GM18907 (cell line): ENCODE data around the gene HSPA1B.
"Not testable (repeated sequence)": the region's sequence is repeated elsewhere in the genome, so short reads cannot be mapped to it uniquely, and the experiment has no call there.

Source experiments
- ATAC-seq: cut with Tn5 transposase; IDR thresholded peaks from one replicate; pipeline ENCODE4 v1.9.1; 2021; ENCODE audit warnings: mild to moderate bottlenecking, moderate library complexity; ENCODE audit not compliant: unreplicated experiment

The HSPA1B gene

DNA sequence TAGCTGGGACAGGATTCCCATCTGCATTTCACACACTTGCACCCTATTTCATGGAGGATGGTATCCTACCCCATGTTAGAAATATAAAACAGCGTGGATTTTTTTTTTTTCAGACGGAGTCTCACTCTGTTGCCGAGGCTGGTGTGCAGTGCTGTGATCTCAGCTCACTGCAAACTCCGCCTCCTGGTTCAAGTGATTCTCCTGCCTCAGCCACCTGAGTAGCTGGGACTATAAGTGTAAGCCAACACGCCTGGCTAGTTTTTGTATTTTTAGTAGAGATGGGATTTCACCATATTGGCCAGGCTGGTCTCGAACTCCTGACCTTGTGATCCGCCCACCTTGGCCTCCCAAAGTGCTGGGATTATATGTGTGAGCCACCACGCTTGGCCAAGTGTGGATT, 30.2 kb downstream of the HSPA1B start:
- not testable (repeated sequence) for ATAC-seq

DNA sequence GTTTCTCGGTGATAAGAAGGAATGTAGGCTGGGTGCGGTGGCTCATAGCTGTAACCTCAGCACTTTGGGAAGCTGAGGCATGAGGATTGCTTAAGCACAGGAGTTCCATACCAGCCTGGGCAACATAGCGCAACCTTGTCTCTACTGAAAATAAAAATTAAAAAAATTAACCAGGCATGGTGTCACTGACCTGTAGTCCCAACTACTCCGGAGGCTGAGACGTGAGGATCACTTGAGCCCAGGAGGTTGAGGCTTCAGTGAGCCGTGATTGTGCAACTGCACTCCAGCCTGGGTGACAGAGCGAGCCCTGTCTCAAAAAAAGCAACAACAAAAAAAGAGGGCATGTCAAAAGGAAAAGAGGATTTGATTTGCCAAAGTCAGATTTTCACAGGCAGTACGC, 31.2 kb downstream of the HSPA1B start:
- no peak for ATAC-seq

DNA sequence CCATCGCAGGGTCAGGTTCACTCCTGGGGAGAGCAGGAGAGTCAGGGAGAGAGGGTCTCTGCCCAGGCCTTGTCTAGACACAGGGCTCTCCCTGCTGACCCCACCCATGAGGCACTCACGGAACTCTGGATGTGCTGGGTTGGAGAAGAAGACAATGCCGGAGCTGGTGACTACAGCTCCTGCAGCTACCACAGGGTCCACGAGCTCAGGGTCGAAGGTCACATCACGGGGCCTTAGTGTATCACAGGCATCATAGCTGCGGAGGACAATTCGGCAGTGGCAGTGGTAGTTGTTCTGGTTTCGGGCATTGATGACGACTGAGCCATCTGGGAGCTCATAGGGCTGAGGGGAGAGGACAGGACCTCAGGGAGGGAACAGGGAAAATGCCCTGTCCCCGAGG, 32.4 kb downstream of the HSPA1B start:
- ATAC-seq, result no peak

DNA sequence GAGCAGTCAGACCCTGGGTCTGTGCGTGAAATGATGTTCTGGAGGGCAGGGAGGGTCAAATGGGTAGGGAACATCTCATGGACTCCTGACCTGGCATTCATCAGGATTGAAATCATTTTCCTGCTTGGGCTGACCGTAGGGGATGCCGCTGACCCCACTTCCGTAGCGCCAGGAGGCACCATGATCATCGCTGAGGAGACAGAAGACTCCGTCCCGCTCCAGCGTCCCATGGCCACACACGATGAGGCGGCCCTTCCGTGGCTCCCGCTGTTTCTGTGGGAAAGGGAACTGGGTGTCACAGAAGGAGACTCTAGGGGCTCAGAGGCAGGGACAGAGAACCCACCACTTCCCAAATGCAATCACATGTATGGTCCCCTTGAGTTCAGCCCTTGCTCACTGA, 32.8 kb downstream of the HSPA1B start:
- no peak for ATAC-seq

DNA sequence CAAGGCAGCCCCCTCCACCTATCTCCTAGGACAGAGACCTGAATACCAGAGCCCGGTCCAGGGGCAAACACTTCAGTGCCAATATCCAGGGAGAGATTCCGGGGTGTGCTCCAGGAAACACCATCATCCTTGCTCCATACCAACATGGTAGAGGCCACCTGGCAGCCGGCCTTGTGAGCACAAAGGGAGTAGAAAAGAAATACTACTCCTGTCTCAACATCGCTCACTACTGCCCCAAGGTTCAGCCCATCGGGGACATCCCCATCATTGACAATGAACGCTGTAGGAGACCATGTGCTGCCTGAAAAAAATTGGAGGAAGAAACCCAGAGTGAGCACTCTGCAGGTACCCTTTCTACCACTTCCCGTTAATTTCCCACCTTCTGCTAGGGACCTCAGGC, 33.6 kb downstream of the HSPA1B start:
- no peak for ATAC-seq

DNA sequence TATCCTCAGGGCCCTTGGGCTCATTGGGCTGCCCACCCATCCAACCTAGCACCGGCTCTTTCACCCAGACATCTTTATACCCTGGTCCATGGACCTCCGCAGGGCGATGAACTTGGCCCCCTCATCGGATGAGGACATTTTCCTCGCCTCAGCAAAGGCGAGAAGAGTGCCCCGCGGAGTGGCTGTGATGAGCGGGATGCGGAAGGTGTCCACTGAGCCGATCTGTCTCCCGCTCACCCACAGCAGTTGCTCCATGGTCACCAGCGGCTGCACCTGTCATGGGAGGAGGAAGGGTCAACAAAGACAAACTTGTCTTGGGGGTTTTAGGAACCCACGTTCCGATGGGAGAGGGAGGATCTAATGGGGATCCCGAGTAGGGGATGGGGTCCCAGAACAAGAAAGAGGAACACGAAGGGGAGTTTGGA, 34.4 kb downstream of the HSPA1B start:
- no peak for ATAC-seq

DNA sequence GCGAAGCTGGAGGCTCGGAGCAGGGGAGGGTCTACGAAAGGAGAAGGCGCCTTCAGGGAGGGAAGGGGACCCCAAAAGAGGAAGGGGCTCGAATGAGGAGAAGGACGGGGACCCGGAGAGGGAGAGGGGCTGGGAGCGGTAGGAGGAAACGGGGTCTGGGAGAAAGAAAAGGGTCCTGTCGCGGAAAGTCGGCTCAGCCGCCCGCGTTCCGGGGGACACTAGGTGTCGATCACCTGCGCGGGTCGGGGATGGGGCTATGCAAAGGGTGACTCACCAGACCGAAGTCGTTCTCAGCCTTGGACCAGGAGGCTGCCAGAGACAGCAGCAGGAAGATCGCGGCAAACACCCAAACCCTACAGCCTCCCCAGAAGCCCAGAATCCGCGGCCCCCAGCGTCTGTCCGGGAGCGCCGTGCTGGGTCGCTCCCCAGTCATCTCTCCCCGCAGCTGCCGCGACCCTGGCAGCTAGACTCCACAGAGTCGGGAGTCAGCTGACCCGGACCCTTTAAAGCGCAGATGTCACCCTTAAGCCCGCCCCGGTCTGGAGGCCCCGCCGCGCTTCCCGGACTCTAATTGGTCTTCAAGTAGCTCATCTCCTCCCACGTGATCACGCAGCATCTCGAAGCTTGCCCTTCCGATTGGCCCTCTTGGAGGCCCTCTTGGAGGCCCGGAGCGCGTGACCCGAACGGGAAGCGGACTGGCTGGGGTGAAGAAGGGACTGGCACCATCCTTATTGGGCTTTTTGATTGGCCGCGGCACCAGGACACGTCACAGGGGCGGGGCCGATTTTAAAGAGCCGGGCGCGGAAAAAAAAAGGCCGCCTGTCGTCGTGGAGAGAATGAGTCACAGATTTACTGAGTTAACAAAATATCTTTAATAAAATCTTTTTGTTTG, 35.1 kb downstream of the HSPA1B start, which contains the start of gene NEU1:
NEU1 (minus strand) TSS at position 478 of the 892 bp plus-strand sequence; CDS start at position 433, 45 bp downstream.
- ATAC-seq, result peak; percentile 89

DNA sequence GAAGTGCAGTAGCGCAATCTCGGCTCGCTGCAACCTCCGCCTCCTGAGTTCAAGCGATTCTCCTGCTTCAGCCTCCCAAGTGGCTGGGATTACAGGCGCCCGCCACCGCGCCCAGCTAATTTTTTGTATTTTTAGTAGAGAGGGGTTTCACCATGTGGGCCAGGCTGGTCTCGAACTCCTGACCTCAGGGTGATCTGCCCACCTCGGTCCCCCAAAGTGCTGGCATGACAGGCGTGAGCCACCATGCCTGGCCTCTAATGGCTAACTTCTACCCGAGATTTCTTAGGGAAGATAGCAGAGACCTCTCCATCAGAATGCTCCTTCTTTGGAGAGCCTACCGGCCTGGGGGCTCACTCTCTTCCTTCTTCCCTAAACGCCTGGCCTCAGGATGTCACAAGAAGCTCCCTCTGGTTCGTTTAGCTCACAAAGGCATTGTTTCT, 36.6 kb downstream of the HSPA1B start:
- not testable (repeated sequence) for ATAC-seq

DNA sequence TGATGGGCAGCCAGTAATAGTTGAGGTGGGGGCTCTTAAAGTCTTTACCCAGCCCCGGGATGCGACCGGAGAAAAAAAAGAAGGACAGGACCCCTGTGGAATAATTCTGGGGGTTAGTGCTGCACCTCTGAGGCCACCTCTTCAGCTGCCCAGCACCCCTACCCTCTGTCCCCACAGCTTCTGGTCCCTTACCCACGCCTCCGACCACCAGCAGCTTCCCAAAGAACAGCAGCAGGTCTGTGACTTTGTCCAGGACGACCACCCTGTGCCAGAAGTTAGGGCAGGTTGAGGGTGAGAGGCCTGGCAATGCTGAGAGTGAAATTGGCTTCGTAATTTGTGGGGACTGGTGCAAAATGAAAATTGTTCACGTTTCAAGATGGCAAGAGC, 37.3 kb downstream of the HSPA1B start:
- ATAC-seq, result no peak

DNA sequence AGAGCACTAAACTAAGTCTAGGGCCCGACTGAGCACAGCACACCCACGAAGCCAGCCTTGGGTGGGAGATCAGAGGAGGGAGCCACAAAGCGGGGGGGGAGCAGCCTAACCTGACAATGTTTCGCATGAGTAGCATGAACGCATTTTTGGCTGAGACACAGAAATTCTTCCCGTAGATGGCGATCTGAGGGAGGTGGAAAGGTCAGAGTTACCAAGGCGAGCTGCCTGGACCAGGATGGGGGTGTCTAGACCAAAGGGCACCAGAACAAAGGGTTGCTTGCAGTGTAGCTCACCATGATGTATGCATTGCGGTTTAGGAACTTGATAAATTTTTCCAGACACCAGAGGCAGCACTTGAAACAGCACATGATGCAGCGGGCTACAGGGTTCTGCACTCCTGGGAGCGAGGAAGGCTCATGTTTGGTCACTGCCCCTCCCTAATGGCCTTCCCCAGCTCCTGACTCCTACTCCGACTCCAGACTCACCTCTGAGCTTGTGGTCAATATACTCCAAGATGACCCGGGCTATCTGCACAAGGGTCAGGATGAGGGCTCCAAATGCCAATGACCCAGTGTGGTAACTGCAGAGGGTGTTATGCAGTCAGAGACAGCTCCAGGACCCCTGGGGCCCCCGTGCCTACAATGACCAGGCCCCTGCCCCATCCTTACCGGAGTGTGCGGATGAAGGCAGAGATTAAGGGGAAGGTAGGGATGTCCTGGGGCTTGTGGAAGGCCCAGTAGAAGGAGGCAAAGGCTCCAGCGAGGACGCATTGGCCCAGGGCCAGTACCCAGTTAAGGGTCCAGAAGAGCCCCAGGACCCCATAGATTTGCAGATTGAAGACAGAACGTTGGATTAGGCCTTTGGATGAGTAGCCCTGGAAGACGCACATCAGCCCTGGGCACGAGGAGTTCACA, 37.9 kb downstream of the HSPA1B start:
- no peak for ATAC-seq

DNA sequence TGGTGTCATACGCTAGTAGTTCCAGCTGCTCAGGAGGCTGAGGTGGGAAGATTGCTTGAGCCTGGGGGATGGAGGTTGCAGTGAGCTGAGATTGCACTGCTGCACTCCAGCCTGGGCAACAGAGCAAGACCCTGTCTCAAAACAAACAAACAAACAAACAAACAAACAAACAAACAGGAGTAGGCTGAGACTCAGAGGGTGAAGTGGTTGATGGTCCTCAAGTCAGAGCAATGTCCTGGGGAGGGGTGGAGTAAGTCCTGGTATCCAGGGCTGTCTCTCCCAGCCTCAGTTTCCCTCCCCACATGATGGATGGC, 41.1 kb downstream of the HSPA1B start:
- not testable (repeated sequence) for ATAC-seq

DNA sequence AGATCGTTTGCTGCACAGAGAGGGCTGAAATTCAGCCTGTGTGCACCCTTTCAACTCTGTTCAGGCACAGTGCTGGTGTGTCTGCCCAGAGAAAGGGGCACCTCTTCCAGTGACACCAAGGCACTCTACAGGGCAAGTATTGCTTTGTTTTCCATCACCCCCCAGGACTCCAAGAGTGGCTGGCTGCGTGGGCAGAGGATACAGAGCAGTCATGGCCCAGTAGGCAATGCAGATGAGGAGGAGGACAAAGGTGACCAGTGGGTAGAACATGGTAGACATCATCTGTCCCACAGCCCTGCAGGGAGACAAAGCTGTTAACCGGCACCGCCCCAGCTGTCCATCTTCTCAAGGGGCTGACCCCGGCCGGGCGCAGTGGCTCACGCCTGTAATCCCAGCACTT, 41.8 kb downstream of the HSPA1B start:
- ATAC-seq, result no peak

DNA sequence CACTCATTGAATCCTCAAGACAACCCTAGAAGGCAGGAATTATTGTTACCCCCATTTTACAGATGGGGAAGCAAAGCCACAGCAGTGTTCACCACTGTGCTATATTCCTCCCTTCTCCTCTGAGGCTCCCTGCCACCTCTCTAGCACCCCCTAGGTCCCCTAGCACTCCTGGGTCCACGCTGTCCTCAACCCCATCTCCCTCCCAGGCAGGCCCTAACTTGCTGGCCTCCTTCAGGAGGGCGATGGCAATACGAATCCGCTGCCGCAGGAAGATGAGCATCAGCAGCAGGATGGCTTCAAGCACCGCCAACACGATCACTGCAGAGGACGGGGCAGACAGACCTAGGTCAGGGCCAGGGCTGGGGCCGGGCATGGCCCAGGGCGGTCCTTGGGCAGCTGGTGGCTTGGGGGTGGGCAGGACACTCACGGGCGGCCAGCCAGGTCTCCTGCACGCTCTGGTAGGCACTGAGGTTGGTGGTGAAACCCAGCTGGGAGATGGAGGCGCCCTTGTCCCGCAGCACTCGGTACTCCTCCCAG, 42.9 kb downstream of the HSPA1B start:
- ATAC-seq, result no peak

DNA sequence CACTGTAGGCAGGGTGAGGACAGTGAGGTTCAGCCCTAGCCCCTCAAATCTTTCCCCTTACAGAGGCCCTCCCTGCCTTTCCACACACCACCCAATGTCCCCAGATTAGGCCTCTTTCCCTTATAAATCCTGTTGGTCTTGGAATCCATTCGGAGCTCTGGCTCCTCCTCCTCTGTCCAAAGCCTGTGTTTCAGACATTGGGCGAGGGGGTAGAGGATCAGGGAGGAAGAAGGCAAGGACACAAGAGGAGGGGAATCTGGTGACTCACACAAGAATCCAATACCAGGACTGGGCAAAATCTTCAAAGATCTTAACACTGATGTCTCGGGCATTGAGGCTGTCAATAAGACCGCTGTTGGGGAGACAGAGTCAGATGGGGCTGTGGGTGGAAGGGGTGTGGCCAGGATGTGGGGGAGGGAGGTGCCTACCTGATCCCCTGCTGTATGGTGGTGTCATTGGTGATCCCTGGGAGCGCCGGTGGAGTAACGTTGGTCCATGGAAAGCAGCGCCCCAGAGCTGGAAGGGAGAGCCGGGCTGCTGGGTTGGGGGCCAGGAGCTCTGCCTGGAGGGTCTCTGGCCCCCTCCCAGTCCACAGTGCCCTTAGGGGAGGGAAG, 43.6 kb downstream of the HSPA1B start:
- no peak for ATAC-seq

DNA sequence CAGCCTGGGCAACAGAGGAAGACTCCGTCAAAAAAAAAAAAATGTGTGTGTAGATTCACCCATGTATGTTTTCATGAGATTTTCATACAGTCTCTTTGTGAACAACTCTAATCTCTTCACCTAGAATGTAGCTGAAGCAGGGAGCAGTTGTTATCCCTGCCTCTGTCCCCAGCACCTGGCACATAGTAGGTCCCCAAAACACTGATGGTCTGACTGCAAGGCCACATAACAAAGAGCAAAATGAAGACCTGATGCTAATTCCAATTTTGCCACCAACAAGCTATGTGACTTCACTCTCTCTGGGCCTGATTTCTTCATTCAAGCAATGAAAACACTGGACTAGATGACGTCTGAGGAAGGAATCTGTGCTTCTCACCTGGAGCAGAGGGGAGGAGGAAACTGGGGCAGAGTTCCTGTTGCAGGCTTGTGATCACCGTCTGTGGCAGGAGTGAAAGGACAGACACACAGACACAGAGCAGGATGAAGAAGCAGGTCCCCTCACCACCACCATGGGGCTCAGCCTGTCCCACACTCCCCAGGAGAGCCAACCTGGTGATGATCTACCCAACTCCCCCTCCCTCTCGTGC, 46.6 kb downstream of the HSPA1B start:
- no peak for ATAC-seq

DNA sequence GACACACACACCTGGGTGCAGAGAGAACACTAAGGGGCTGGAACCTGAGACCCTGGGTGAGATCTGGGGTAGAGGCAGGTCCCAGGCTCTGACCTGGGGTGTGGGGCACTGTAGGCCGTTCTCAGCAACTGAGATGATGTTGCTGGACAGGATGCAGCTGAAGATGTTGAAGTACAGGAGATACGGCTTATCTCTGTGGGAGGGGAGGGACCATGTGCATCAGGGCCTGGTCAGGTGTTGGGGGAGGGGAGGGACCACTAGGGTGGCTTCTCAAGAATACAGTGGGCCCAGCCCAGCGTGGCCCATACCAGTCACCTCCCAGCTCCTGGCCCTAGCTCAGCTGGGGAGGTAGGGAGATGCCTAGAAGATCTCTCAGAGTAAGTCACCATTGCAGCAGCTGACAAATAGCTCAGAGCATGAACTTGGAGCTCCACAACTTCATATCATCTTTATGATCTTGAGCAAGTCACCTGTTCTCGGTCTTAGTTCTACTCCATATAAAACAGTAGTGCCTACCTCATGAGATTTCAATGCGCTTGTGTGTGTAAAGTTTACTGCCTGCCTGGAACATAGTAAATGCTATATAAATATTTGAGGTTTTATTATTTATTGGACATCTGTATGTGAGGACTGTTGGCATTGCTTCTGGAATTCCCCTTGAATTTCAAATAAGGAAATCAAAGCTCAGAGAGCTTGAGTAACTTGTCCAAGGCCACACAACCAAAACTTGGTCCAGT, 47.5 kb downstream of the HSPA1B start:
- no peak for ATAC-seq

DNA sequence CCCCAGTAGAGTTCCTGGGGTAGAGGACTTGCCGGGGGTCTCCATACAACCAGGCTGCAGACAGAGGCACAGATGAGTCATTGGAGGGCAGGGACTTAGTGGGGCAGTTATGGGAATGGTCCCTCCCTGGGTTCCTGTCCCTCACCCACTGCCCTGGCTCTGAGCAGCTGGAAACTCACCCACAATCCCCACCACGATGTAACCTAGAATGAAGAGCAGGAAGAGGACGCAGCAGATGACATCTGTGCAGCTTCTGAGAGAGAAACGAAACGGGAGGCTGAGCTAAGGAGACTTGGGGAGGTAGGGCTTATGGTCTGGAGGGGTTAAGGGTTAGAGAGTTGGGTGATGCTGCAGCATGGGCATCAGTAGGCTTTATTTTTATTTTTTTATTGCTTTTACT, 48.3 kb downstream of the HSPA1B start:
- no peak for ATAC-seq

DNA sequence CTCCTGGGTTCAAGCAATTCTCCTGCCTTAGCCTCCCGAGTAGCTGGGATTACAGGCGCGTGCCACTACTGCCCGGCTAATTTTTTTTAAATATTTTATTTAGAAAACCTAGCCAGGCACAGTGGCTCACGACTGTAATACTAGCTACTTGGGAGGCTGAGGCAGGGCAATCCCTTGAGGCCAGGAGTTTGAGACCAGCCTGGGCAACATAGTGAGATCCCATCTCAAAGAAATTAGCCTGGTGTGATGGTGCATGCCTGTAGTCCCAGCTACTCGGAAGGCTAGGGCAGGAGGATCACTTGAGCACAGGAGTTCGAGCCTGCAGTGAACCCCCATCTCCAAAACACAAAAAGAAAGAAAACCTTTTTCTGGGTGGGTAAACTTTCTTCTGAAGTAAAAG, 48.8 kb downstream of the HSPA1B start:
- ATAC-seq, result no peak

DNA sequence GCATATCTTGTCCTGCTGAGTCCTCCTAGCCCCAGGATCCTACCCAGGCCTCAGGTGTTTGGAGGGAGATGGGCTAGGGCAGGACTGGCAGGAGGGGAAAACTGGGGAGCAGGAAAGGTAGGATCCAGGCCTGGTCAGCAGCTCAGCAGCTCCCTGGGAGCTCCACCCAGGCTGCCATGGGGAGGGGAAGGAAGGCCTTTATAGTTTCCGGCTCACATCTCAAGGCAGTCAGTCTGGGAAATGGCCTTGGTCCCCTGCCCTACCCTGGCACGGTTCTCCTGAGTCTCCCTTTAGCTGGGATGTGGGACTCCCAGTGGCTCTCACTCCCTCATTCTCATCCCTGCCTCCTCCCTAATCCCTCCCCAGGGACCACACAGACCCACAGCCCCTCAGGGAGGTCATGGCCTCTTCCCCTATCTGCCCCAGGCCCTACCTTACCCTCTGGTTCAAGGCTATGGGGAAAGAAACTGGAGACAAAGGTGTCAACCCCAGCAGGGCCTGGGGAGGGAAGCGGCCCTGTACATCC, 49.6 kb downstream of the HSPA1B start:
- no peak for ATAC-seq

DNA sequence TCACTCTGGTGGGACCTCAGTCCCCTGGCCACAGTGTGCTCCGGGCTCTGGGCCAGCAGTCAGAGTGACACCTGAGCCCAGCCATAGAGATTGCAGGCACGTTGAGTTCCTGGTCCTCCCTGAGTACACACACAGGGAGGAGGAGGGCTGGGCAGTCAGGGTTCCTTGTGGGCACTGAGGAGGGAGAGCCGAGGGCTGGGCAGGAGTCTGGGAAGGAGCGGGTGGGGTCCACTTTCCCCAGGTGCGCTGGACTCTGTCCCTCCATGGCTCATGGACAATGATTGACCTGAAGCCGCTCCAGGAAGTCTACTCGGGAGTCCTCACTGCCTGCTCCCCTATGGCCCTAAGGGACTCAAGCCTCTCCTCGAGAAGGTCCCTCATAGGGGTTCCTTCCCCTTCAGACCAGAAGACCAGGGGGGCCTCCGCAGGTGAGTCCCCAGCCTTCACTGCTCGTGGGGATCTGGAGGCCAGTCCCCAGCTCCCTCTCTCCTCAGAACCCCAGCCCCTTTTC, 50.2 kb downstream of the HSPA1B start:
- no peak for ATAC-seq
